GM11168 (cell line): Measurements from ENCODE around the gene SPEM2.

Experiments used
- in situ Hi-C: fragments of 300-500 bp; cut with MboI; formaldehyde crosslinking; loops from one replicate; pipeline ENCODE4 v1.12.0; 2022; ENCODE audit warnings: low sequenced_read_pairs; ENCODE audit not compliant: unreplicated experiment

SPEM2 gene

GRCh38 chr17:7440113-7440833, 14.9 kb downstream of the SPEM2 start:
- in situ Hi-C loops, result no loop called here

- in situ Hi-C loops, result no loop called here
Measured at GRCh38 chr17:7440834-7441195, 15.4 kb downstream of the SPEM2 start.

GRCh38 chr17:7441266-7441665, 15.8 kb downstream of the SPEM2 start:
- in situ Hi-C loops, result no loop called here

- in situ Hi-C loops, result no loop called here
Measured at GRCh38 chr17:7442142-7442541, 16.7 kb downstream of the SPEM2 start.

GRCh38 chr17:7443499-7444485, 18.4 kb downstream of the SPEM2 start:
- in situ Hi-C loops, result no loop called here

- in situ Hi-C loops, result no loop called here
Measured at GRCh38 chr17:7444682-7445618, 19.5 kb downstream of the SPEM2 start, which contains the start of gene CHRNB1. Gene CHRNB1 (plus strand): TSS chr17:7445061. CDS start chr17:7445128, 67 bp downstream.

GRCh38 chr17:7445619-7445968, 20.2 kb downstream of the SPEM2 start:
- in situ Hi-C loops, result no loop called here

GRCh38 chr17:7448461-7448860, 23.0 kb downstream of the SPEM2 start:
- in situ Hi-C loops, result no loop called here

GRCh38 chr17:7459961-7460545, 34.6 kb downstream of the SPEM2 start:
- in situ Hi-C loops, result no loop called here

- in situ Hi-C loops, result no loop called here
Measured at GRCh38 chr17:7460850-7461660, 35.6 kb downstream of the SPEM2 start.

- in situ Hi-C loops, result no loop called here
Measured at GRCh38 chr17:7462474-7463371, 37.3 kb downstream of the SPEM2 start.

- in situ Hi-C loops, result no loop called here
Measured at GRCh38 chr17:7463372-7463846, 38.0 kb downstream of the SPEM2 start.

- in situ Hi-C loops, result no loop called here
Measured at GRCh38 chr17:7464081-7464480, 38.7 kb downstream of the SPEM2 start.

GRCh38 chr17:7465597-7466275, 40.3 kb downstream of the SPEM2 start:
- in situ Hi-C loops, result no loop called here

- in situ Hi-C loops, result no loop called here
Measured at GRCh38 chr17:7466318-7466638, 40.9 kb downstream of the SPEM2 start.

GRCh38 chr17:7466639-7467341, 41.4 kb downstream of the SPEM2 start:
- in situ Hi-C loops, result no loop called here

- in situ Hi-C loops, result no loop called here
Measured at GRCh38 chr17:7467498-7467897, 42.1 kb downstream of the SPEM2 start.
